Right lobe of liver (tissue), 4 donors: ENCODE measurements around the gene OR7C1.

ENCODE experiments used
- POLR2A ChIP-seq: fragments of 450-650 bp; IDR thresholded peaks from one replicate; pipeline ENCODE4 v1.6.1; 2017; ENCODE audit warnings: antibody characterized with exemption, mild to moderate bottlenecking
- TF ChIP-seq, protein P1 (sequence below), 4 donors: fragments of 200-600 bp in 3 of 4; fragments of 450-650 bp in 1 of 4; IDR thresholded peaks; one replicate each; pipeline versions ENCODE4 v1.5.1 to v1.8.0; 2016 to 2022; ENCODE audit warnings: antibody characterized with exemption in 4 of 4, mild to moderate bottlenecking in 2 of 4
- donor health status: DM: no; HTN: no; CAD: no.
- donor health status: DM: no; HTN: no; CAD: no.
- donor health status: DM: no; HTN: yes; CAD: no.

DNA sequence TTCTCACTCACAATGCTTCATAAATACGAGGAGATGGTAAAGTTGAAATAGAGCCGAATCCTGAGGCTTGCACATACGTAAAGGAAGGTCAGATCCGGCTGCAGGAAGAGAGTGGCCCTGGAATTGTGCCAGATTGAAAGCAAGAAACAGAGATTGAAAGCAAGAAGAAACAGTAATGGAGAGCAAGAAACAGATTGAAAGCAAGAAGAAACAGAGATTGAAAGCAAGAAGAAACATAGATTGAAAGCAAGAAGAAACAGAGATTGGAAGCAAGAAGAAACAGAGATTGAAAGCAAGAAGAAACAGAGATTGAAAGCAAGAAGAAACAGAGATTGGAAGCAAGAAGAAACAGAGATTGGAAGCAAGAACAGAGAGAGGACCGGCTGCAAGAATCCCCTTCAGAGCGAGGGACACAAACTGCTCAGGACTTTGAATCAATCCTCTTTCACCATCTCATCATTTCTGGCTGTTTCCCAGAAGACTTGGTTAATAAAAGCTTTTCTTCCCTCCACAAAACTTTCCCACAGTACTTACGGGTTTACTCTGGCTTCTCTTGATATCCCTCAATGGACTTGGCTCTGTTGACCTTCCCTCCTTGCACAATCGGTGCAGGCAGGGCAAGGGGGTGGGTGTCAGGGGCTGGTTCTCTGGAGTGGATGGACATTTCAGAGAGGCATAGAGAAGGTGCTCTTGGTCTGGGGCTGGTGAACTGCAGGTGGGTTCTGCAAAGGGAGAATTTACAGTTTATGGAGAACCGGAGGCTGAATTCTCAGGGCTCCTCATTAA, 25.5 kb downstream of the OR7C1 start:
- TF ChIP-seq POLR2A: no peak
- TF ChIP-seq, protein P1, sequence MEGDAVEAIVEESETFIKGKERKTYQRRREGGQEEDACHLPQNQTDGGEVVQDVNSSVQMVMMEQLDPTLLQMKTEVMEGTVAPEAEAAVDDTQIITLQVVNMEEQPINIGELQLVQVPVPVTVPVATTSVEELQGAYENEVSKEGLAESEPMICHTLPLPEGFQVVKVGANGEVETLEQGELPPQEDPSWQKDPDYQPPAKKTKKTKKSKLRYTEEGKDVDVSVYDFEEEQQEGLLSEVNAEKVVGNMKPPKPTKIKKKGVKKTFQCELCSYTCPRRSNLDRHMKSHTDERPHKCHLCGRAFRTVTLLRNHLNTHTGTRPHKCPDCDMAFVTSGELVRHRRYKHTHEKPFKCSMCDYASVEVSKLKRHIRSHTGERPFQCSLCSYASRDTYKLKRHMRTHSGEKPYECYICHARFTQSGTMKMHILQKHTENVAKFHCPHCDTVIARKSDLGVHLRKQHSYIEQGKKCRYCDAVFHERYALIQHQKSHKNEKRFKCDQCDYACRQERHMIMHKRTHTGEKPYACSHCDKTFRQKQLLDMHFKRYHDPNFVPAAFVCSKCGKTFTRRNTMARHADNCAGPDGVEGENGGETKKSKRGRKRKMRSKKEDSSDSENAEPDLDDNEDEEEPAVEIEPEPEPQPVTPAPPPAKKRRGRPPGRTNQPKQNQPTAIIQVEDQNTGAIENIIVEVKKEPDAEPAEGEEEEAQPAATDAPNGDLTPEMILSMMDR (IDR thresholded peaks at IDR 0.05): no peak
